IPS-18c (cell line): ENCODE data around the gene ADAMTS9.

ENCODE experiments used
- H3K4me3 ChIP-seq: 2 replicates; pipeline ENCODE4 v1.7.0; 2013; ENCODE audit warnings: low read depth, mild to moderate bottlenecking, low read length, moderate library complexity; ENCODE audit not compliant: insufficient read depth
- H3K9me3 ChIP-seq: one replicate; pipeline ENCODE4 v1.6.1; 2013; ENCODE audit warnings: mild to moderate bottlenecking, low read length, moderate library complexity; ENCODE audit not compliant: control insufficient read depth, insufficient read depth

Gene ADAMTS9

GRCh38 chr3:64467255-64467944 is 220.4 kb downstream of the ADAMTS9 start:
- Histone ChIP-seq H3K9me3 (no peaks in the 10 kb centered on the region), H3K4me3 (no peak overlapping the region)
